ES-I3 (cell line): ENCODE measurements around the gene PSAPL1.

Experiments
- H3K36me3 ChIP-seq: 2 replicates; pipeline ENCODE4 v1.6.1; 2013; ENCODE audit warnings: mild to moderate bottlenecking, low read length, control low read depth, moderate library complexity; ENCODE audit not compliant: insufficient read depth
- H3K4me1 ChIP-seq: 2 replicates; pipeline ENCODE4 v1.6.1; 2013; ENCODE audit warnings: mild to moderate bottlenecking, control low read depth, low read length; ENCODE audit not compliant: insufficient read depth
- H3K9ac ChIP-seq: 2 replicates; pipeline ENCODE4 v1.6.1; 2013; ENCODE audit warnings: low read depth, mild to moderate bottlenecking, low read length, moderate library complexity
- H3K9me3 ChIP-seq: 2 replicates; pipeline ENCODE4 v1.6.1; 2013; ENCODE audit warnings: mild to moderate bottlenecking, low read length, moderate library complexity; ENCODE audit not compliant: control insufficient read depth, insufficient read depth

PSAPL1 gene

DNA sequence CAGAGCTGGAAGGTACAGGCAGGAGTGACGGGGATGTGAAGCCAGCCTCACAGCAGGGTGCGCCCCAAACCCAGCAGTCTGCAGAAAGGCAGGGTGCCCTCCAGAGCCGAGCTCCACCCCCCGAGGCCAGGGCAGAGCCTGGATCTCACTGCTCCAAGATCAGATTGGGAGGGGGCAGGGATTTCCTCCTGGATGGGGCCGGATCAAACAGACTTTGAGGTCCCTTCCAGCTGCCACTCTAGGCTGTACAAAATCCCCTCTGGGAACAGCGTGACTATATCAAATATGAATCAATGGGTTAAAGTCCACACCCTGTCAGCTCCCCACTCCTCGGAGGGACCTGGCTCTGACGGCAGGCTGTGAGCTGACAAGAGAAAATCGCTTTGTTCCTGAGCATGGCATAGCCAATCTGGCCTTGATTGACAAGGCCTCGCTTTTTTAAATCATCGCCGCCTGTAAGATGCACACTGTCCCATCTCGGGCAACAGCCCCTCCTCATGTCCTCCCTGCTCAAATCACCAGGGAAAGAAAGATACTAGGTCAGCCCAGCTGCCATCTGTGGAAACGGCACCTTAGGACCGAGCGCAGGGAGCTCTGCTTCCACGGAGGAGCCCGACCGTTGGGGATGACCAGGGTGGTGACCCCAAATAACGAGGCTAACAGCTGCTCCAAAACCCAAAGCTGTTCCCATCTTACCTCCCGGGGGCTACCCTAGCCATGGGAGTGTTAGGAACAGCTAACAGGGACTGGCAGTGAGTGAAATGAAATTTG is 39.9 kb downstream of the PSAPL1 start:
- no peaks in the 10 kb centered on the region for H3K9me3 ChIP-seq
- no peak overlapping the region for H3K9ac ChIP-seq
- H3K4me1 ChIP-seq = no peaks in the 10 kb centered on the region; the same call in 1 of the 2 replicates
- no peaks in the 10 kb centered on the region for H3K36me3 ChIP-seq

DNA sequence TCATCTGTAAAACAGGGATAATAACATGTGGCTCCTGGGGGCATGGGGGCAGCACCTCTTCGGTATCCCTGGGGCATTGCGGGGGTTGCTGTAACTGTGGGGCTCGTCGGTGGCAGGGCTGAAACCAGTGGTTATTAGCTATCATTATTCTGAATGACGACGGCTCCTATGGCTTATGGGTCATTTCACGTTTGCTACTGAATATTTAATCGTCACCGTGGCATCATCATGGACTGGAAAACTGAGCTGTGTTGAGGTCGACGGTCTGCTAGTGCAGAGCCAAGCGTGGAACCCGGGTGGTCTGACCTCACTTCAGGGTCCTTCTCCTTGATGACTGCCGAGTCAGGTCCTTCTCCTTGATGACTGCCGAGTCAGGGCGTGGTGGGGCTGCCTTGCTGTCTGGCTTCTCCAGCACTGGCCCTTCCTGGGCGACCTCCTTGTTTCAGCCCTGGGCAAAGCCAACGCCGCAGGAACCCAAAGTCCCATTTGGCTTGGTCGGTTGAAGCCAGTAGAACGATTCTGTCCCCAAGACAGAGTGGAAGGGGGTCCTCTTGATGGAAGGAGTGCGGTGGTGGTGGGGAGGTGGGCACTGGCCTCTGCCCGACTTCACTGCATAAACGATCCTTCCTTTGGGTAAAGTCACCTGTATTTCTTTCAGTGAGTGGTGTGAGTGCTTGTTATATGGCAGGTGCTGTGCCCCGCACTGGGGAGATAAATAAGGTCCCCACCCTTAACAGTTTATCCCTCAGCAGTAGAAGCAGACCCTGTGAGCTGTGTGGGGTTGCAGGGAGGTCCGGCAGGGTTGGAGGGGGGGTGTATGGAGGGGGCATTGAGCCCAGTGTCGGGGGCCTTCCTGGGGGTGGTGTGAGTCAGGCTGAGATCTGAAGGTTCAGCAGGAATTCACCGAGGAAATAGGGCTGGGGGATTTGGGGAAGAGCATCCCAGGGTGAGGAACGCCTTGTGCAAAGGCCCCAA is 40.8 kb downstream of the PSAPL1 start:
- no peaks in the 10 kb centered on the region; the same call in 1 of the 2 replicates for H3K4me1 ChIP-seq
- no peaks in the 10 kb centered on the region for H3K9me3 ChIP-seq
- no peaks in the 10 kb centered on the region for H3K36me3 ChIP-seq
- H3K9ac ChIP-seq = no peak overlapping the region

DNA sequence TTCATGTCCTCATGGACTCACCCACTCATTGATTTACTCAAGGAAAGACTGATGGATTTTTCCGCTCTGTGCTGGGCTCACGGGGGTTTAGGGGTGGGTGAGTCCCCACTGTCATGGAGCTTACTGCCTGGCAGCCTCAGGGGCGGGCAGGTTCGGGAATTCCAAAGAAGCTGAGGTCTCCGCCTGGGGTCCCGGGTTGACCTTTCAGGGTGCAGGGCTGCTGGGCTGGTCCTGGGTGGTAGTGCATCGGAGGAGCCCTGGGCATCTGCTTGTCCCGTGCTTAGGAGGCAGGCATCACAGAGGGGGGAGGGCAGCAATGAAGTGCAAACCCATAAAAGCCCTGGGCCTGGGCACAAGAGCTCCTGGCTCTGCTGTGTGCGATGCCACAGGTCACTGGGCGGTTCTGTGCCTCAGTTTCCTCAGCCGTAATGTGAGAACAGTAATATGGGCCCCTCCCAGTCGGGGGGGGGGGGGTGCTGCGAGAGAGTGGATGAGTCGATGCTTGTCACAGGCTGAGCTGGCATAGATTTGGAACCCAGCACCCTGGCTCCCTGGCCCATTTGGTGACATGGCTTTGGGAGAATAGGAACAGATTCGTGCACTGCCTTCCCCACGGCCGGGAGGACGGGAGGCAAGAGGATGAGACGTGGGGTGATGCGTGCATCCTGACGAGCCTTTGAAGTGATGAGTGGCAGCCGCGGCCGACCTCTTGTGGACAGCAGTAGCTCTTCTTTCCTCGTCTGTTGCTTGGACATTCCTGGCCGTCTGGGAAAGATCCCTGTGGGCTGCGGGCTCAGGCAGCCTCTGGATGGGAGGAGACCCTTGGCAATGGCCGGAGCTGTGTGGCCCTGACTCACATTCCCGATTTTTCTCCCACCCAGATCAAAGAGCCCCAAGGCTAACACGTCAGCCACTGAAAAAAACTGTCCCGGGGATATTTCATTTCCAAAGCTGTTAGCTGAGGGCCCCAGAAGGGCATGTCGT is 42.0 kb downstream of the PSAPL1 start:
- Histone ChIP-seq H3K9ac (no peak overlapping the region), H3K9me3 (no peaks in the 10 kb centered on the region), H3K4me1 (no peaks in the 10 kb centered on the region; the same call in 1 of the 2 replicates), H3K36me3 (no peaks in the 10 kb centered on the region)

DNA sequence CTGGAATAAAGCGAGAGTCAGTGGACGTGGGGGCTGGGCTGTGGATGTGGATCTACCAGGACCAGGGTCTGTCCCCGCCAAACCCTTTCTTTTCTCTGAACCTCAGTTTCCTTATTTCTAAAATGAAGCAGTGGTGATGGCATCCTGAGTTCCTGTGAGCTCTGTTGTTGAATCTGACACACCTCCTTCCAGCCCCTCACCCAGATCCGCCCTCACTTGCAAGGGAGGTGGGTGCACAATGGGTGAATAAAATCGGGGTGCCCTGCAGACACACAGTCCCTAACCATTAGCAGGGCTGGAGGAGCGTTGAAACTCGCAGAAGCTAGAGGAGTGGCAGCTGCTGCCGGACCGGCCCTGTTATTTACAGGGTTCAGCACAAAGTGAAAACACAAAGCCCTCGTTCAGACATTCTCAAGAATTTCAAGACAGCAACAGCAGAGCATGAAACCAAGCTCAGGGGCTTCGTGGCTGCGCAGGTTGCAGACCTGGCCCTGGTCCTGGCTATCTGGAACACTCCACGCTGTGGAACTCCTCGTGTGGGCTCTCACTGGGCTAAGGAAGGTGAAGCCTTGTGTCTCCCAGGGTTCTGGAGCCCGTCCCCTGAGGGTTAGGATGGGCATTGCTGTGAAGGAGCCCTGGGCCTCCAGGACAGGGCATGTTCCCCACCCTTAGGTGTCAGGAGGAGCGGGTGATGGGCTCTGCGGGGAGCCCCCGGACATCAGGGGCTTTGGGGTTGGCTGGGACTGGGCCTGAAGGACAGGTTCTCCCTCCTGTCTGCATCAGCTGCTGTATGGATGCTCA is 42.9 kb downstream of the PSAPL1 start:
- Histone ChIP-seq H3K9ac (no peak overlapping the region), H3K36me3 (no peaks in the 10 kb centered on the region), H3K9me3 (no peaks in the 10 kb centered on the region), H3K4me1 (no peaks in the 10 kb centered on the region; the same call in 1 of the 2 replicates)

DNA sequence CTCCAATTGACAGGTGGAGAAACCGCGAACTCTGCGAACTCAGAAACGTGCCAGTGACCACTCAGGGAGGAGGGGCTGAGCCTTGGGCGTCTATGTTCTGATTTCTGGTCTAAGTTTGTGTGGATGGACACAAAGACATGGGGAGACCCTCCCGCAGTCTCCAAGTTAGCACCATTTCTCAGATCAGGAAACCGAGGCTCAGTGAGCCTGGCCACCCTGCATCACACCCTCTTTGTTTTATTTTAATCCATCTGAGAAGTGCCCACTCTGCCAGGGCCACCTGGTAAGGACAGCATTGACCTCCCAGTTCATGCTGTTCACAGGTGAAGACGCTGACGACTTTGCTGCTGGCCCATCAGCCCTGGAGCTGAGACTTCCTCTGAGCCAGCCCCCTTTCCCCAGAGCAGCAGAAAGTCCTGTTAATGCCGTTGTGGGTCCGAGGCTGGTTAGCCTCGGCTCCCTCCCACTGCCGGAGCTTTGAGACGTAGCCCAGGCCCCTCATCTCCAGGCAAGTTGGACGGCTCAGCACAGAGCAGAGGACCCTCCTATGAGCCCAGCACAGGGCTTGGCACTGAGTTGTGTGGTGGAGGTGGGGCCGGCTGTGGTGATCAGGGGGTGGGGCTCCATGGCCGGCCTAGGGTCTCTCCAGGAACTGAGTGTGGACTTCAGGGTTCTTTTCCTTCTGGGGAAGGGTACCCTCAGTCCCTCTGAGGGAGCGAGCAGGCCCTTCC is 43.7 kb downstream of the PSAPL1 start:
- H3K9me3 ChIP-seq = no peaks in the 10 kb centered on the region
- H3K4me1 ChIP-seq = no peaks in the 10 kb centered on the region; the same call in 1 of the 2 replicates
- no peaks in the 10 kb centered on the region for H3K36me3 ChIP-seq
- H3K9ac ChIP-seq = no peak overlapping the region

DNA sequence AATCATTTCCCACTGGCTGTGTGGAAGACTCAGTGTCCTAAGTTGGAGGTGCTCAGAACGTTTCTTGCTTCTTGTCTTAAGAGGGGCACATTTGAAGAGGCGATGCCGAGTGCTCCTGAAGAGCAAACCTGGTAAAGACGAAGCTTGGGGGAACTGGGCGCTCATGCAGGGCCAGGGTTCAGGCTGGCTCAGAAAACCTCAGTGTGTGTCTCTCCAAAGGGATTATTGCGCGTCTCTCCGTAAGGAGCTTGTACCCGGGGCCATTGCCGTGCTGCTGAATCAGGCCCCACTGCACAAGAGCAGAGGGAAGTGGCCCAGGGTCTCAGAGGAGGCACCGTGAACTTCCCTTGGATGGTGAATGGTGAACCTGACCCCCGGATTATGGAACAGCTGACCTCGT is 44.4 kb downstream of the PSAPL1 start:
- H3K36me3 ChIP-seq = no peaks in the 10 kb centered on the region
- no peak overlapping the region for H3K9ac ChIP-seq
- H3K9me3 ChIP-seq = no peaks in the 10 kb centered on the region
- H3K4me1 ChIP-seq = no peaks in the 10 kb centered on the region; the same call in 1 of the 2 replicates

DNA sequence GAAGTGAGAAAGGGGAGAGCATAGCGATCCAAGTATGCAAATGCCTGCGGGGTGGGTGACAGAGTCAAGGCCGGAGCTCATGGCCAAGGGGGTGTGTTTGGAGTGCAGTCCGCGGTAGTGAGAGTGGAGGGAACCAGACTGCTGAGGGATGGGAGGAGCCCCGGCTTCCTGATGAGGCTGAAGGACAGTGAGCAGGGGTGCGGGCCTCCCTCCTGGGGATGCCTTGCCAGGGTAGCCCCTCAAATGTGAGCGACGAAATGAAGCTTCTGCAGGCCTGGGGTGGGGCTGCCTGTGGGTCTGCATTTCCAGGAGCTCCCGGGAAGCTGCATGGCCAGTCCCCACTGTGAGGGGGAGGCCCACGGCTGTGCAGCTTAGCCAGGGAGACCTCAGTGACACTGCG is 45.0 kb downstream of the PSAPL1 start:
- H3K36me3 ChIP-seq = no peaks in the 10 kb centered on the region
- H3K4me1 ChIP-seq = no peaks in the 10 kb centered on the region; the same call in 1 of the 2 replicates
- H3K9ac ChIP-seq = no peak overlapping the region

DNA sequence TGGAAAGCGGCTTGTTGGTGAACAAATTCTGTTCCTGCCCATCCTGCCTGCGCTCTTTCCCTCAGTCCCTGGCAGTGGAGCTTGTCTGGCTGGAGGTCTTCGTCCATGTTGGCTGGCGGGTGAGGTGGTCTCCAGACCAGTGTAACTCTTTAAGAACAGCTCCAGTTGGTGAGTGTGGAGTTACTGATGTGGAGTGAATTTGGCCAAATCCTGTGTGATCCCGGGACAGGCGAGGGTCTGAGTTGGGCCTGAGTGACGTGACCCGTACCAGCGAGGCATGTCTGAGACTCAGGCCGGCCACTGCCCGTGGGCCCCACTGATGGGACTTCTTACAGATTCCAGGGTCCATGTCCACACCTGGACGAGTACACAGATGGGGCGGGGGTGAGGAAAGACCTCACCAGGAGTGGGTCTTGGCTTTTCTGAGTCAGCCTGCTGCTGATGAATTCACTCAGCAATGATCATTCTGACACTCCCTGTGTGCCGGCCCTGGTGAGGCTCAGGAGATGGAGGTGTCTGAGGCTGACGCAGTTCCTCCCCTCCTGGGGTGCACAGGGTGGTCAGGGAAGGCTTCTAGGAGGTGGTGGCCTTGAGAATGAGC is 45.5 kb downstream of the PSAPL1 start:
- Histone ChIP-seq H3K4me1 (no peaks in the 10 kb centered on the region; the same call in 1 of the 2 replicates), H3K36me3 (no peaks in the 10 kb centered on the region), H3K9ac (no peak overlapping the region), H3K9me3 (no peaks in the 10 kb centered on the region)

More for the DNA sequence above, 45.0 kb downstream of the PSAPL1 start:
- H3K9me3 ChIP-seq = no peaks in the 10 kb centered on the region

DNA sequence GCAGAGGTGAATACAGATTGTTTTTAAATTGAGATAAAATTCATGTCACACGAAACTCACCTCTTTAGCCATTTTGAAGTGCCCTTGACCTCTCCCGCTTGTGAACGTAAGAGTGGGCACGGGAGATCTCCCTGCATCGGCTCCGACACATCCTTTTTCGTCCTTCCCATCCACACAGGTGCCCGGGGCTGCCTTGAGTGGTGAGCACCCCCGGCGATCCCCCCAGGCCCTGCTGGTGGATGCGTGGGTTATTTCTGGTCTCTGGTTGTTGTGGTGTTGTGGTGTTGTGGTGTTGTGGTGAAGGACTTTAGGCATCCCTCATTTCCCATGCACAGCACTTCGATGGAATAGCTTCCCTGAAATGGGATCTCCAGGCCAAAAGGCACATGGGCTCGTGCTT is 46.1 kb downstream of the PSAPL1 start:
- H3K4me1 ChIP-seq = no peaks in the 10 kb centered on the region; the same call in 1 of the 2 replicates
- H3K9ac ChIP-seq = no peak overlapping the region
- no peaks in the 10 kb centered on the region for H3K36me3 ChIP-seq
- H3K9me3 ChIP-seq = no peaks in the 10 kb centered on the region

DNA sequence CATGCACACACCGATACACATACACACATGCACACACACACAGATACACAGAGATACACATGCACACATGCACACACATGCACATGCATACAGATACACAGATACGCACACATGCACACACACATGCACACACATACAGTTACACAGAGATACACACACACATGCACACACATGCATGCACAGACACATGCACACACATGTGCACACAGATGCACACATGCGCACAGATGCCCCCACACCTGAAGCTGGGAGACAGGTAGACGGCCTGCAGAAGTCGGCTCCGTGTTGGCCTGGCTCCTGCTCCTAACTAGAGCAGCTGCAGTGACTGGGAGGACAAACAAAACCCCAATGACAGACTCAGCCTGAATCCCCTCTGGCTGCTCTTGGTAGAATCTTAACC is 46.8 kb downstream of the PSAPL1 start:
- H3K36me3 ChIP-seq = no peaks in the 10 kb centered on the region
- no peaks in the 10 kb centered on the region for H3K9me3 ChIP-seq
- H3K9ac ChIP-seq = no peak overlapping the region

DNA sequence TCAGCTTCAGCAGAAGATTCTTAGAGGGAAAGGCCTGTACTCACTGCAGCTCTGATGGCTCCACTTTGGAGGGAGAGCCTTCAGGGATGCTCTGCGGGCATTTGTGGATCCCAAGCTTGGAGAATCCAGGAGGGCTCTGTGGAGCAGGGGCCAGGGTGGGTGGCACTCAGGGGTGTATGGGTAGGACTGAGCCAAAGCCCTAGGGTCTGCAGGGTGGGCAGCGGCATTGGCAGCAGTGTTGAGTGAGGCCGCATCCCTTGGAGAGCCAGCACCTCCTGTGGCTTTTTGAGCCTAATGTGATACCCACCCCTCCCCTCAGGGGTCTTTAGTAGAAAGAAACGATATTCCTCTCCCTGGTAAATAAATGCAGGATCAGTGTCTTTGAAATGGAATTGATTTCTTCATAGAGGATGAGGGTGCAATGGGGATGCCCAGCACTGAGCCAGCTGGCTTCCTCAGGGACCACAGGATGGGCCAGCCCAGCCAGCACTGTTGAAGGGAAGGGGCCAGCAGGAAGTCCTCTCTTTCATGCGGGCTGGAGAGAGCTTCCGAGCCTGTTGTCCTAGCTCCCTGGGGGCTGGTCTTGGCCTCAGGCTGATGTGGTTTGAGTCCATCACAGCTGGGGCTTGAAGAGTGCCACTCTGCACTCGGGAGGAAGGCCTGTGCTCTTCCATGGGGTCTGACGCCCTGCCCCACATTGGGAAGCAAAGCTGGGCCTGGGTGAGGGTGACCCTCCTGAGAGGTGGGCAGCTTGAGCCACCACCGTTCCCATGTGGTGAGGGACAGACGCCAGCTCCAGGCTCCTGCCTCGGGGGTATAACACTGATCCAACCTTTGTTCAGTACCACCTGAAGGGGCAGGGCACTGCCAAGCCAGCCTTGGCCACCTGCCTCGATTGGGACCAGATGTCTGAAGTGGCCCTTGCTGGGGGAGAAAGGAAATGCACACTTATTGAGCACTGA is 49.5 kb downstream of the PSAPL1 start:
- Histone ChIP-seq H3K4me1 (no peaks in the 10 kb centered on the region; the same call in 1 of the 2 replicates), H3K36me3 (no peaks in the 10 kb centered on the region), H3K9ac (no peak overlapping the region), H3K9me3 (no peaks in the 10 kb centered on the region)

More for the DNA sequence above, 46.8 kb downstream of the PSAPL1 start:
- no peaks in the 10 kb centered on the region; the same call in 1 of the 2 replicates for H3K4me1 ChIP-seq
